ENCODE results near the gene KIRREL3.

The KIRREL3 gene

DNA sequence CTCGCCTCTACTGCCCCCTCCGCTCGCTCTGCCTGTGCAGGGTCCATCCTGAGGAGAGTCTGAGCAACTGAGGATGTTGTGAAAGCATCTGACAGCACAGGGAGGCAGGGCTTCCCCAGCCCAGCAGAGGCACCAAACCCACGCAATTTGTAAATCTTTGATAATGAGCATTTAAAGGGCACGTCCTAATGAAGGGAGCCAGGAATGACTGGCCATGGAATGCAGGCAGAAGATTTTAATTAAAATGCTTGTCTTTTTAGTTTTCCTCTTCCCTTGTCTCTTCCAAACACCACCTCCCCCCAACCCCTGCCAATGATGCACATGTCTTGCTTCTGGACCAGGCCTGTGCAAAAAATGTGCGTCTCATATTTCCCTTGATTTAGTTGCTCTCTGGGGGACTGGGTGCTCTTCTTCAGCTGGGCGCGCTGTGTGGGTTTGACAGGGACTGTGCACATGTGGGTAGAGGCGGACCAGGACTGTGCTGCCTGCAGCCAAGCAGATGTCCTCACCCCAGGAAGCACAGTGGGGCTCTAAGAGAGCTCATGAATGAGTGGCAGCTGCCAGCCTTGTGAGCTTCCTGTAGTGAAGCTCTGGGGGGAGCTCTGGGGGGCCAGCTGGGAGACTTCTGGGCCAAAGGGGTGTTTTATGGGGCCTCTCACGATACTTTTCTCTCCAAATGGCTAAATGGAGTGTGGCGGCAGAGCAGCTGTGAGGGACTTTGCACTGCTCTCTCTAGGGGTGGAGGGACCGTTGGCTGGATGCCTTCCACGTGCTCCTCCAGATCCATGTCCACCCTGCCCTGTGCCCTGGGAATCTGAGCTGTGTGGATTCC is 371.6 kb downstream of the KIRREL3 start:
- DNase-seq (ENCODE audit: low read depth), result no peak
- no peak overlapping the region for H3K4me3 ChIP-seq (ENCODE audit: low read length)
- TF ChIP-seq CTCF (IDR thresholded peaks at IDR 0.05; ENCODE audit: insufficient read depth, low read depth, low read length, missing control alignments), result no peak

DNA sequence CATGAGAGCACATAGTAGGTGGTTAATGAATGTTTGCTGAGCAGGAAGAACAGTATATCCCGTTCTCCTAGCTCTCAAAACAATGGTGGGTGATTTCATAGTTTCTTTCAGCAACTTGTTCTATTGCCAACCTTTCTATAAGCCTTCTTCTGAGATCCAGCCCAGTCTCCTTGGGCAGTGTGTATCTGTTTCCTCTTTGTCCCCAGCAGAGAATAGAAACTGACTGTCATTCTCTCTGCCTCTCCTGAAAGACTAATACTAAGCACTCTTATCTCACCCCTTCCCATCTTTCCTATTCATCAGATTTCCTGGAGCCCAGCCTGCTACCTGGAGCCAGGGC is 372.1 kb downstream of the KIRREL3 start:
- H3K4me3 ChIP-seq (ENCODE audit: low read length), result no peak overlapping the region
- TF ChIP-seq CTCF (IDR thresholded peaks at IDR 0.05; ENCODE audit: insufficient read depth, low read depth, low read length, missing control alignments), result no peak
- DNase-seq (ENCODE audit: low read depth), result no peak

DNA sequence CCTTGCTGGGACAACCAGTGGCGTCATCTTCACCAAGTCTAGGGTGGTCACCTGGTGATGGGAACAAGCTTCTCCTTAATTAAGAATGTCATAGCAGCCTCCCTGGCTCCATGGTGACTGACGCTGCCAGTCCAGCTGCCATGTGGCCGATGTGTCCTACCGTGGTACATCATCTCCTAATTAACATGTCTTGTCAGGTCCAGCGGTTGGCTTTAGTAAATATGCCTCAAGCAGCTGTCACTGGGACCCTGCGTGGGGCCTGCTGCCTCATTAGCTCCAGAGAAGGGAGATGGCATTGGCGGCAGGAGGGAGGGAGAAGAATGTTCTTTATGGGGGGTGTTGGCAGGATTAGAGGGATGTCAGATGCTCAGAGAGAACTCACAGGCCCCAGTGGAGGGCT is 373.1 kb downstream of the KIRREL3 start:
- no peak overlapping the region for H3K4me3 ChIP-seq (ENCODE audit: low read length)
- TF ChIP-seq CTCF (IDR thresholded peaks at IDR 0.05; ENCODE audit: insufficient read depth, low read depth, low read length, missing control alignments), result no peak
- DNase-seq (ENCODE audit: low read depth), result no peak

DNA sequence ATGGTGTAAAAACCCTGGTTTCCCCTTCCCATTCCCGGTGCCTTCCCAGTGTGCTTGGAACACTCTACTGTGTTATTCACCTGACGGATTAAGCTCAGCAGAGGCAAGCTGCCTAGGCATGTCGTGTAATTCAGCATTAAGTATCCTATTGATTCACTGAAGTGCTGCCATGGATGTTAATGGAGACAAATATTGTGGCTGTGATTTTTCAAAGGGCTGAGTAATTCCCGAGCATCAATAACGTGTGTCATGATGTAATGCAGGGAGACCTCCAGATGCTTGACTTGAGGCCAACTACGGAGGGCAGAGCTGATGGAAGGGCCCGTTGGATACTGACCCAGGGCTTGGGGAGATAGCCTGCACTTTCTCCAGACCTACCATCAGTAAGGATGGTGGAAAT is 376.1 kb downstream of the KIRREL3 start:
- TF ChIP-seq CTCF (IDR thresholded peaks at IDR 0.05; ENCODE audit: insufficient read depth, low read depth, low read length, missing control alignments), result no peak

GRCh38 chr11:126619516-126619915 is 381.1 kb downstream of the KIRREL3 start:
- TF ChIP-seq CTCF (IDR thresholded peaks at IDR 0.05; ENCODE audit: insufficient read depth, low read depth, low read length, missing control alignments), result no peak
- H3K4me3 ChIP-seq (ENCODE audit: low read length), result no peak overlapping the region
- DNase-seq (ENCODE audit: low read depth), result no peak

More for the DNA sequence above, 376.1 kb downstream of the KIRREL3 start:
- DNase-seq (ENCODE audit: low read depth), result no peak
- H3K4me3 ChIP-seq (ENCODE audit: low read length), result no peak overlapping the region

- no peak for DNase-seq (ENCODE audit: low read depth)
- TF ChIP-seq CTCF (IDR thresholded peaks at IDR 0.05; ENCODE audit: insufficient read depth, low read depth, low read length, missing control alignments), result no peak
- no peak overlapping the region for H3K4me3 ChIP-seq (ENCODE audit: low read length)
Observed at GRCh38 chr11:126615845-126616244, 384.7 kb downstream of the KIRREL3 start.

- no peak for DNase-seq (ENCODE audit: low read depth)
- TF ChIP-seq CTCF (IDR thresholded peaks at IDR 0.05; ENCODE audit: insufficient read depth, low read depth, low read length, missing control alignments), result no peak
- no peak overlapping the region for H3K4me3 ChIP-seq (ENCODE audit: low read length)
Observed at GRCh38 chr11:126613272-126613671, 387.3 kb downstream of the KIRREL3 start.

All from epithelial cell of esophagus (primary cell).